Uterus (tissue), 2 donors: ENCODE data around the gene FNDC1.

Experiments used
- CTCF ChIP-seq, 4 experiments: fragments of 200-600 bp in 2 of 4; fragments of 450-650 bp in 2 of 4; sonication (generic) in 2 of 4; IDR thresholded peaks; one replicate each; pipeline ENCODE4 v1.5.1; 2016 to 2019; ENCODE audit warnings: antibody characterized with exemption in 4 of 4, mild to moderate bottlenecking in 2 of 4, moderate library complexity in 1 of 4
- POLR2A ChIP-seq, 2 donors: fragments of 450-650 bp; IDR thresholded peaks; one replicate each; pipeline ENCODE4 v1.6.1; 2016; ENCODE audit warnings: antibody characterized with exemption in 2 of 2, mild to moderate bottlenecking in 1 of 2, moderate library complexity in 1 of 2

- TF ChIP-seq CTCF (IDR thresholded peaks at IDR 0.05) (no peak), POLR2A (IDR thresholded peaks at IDR 0.05) (no peak)
These were observed 134.6 kb downstream of the FNDC1 start for GRCh38 chr6:159303784-159304183.
